GM19455 (cell line): ENCODE measurements around the gene C10orf143.
"Not testable (repeated sequence)": the region's sequence is repeated elsewhere in the genome, so short reads cannot be mapped to it uniquely, and the experiment has no call there.

ENCODE experiments used
- ATAC-seq: cut with Tn5 transposase; IDR thresholded peaks from one replicate; pipeline ENCODE4 v1.9.1; 2021; ENCODE audit not compliant: unreplicated experiment

The C10orf143 gene

DNA sequence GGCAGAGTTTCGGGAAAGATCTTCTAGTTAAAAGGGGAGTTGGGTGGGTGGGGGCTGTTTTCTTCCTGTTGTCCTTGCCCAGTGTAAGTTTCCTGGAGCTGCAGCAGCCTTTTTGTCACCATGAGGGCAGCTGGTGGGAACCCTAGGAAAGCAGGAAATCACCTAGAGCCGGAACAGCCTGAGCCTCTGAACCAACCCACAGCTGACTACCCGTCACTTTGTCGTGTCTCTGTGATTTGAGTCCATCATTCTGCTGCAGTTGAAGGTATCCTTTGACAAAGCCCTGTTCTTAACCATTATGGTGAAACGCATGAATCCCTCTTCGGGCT lies 1.2 kb upstream of the C10orf143 start:
- no peak for ATAC-seq

DNA sequence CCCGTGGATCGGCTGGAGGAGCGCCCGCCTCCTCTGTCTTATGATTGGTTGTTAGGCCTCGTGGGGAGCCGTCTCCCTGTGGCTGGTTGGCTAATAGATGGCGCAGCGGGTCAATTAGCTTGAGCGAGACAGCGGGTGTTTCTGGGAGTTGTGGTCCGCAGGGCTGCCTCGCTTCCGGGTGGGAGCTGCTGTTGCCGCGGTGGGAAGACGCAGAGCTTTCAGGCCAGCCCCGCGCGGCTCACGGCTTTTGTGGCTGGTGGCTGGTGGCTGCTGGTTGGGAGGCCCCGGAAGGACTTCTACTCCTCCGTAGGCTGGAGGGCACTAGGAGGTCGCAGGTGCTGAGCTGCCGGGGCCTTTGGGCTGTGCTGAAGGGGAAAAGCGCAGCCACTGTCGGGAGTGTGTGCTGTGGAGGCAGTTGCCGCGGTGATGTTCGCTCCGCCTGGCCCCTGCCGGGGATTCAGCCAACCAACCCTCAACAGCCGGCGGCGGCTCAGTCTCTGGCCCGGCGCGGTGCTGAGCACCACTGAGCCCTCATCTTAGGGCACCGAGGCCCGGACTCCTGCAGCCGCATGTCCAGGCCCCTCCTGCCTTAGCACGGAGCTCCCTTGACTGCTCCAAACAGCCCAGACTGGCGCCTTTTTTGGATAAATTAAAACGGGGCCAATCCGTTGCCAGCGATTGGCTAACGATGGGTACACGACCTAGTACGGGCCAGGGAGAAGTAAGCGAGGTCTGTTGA lies 652 bp upstream of the C10orf143 start:
- ATAC-seq = peak; percentile 88

DNA sequence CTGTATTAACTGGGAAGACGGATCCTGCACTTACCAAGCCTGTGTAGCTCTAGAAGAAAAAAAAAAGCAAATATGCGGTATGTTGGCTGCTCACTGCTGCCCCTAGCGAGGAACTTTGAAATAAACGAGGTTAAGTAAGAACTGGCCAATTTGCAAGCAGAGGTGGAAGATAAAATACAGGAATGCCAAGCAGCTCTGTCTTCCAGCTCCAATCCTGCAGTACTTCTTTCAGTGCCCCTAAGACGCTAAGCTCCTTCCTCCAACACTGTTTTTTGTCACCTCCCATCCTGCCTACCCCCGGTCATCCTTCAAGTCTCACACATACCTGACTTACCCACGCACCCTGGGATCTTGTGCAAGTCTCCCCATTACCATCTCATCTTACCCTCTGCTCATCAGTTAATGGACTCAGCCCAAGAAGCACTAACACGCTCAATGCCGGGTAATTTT lies 809 bp downstream of the C10orf143 start:
- ATAC-seq = no peak

DNA sequence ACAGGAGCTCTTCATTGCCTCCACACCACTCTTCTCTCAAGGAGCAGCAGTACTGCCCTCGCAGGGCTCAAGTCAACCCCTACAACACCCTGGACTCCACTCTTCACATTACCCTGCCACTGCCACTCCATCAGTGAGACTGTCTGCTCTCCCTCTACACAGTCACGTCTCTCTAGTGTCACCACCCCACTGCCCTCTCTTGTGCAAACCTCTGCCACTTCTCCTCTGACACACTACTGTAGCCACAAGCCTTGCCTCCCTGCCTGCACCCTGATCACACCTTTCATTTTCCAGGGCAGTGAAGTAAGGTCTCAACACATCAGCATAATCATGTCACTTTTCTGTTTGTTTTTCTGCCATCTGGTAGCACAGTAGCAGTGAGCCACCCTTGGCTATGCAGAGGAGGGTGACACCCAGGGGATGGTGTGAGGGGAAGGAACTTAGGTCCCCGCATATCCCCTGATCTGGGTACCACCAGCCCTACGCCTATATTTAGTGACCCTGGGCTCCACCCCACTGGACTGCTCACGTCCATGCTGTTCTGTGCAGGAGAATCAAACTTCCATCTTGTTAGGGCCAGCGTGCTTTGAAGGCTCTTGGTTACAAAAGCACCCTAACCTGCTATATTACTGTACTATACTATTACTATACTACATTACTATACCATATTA lies 1.6 kb downstream of the C10orf143 start:
- no peak for ATAC-seq

DNA sequence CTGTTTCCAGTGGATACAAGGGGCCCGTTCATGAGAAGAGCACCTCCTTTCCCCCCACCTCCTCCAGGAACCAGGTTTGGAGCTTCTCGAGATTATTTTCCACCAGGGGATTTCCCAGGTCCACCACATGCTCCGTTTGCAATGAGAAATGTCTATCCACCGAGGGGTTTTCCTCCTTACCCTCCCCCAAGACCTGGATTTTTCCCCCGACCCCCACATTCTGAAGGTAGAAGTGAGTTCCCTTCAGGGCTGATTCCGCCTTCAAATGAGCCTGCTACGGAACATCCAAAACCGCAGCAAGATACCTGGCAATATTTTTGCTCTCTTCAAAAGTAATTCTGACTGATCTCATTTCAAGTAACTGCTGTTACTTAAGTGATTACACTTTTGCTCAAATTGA lies 2.5 kb downstream of the C10orf143 start:
- ATAC-seq = not testable (repeated sequence)

DNA sequence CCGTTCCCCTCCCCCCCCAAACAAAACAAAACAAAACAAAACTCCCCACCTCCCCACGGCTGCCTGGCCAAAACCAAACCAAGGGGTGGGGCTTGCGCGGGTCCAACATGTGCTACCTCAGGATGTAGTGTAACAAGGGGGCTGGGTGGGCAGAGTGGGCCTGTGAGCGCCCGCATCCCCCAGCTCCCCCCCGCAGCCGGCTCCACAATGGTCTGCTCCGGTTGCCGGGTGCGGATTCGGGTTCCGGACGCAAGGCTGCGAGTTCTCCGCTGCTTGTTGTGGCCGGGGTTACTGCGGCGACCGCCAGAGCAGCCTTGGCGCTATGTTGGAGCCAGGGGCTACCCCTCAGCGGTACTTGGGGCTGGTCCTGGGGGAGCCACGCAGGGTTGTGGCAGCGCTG lies 4.9 kb downstream of the C10orf143 start:
- ATAC-seq = no peak

DNA sequence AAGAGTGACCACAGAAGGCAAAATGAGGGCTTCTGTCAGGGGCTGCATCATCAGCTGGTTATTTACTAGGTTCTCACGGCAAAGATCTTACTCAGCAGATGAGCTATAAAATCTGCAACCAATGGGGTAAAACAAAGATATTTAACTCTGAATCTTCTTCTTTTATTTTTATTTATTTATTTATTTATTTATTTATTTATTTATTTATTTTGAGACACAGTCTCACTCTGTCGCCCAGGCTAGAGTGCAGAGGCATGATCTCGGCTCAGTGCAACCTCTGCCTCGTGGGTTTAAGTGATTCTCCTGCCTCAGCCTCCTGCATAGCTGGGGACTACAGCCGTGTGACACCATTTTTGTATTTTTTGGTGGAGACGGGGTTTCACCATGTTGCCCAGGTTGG lies 11.3 kb downstream of the C10orf143 start:
- no peak for ATAC-seq

DNA sequence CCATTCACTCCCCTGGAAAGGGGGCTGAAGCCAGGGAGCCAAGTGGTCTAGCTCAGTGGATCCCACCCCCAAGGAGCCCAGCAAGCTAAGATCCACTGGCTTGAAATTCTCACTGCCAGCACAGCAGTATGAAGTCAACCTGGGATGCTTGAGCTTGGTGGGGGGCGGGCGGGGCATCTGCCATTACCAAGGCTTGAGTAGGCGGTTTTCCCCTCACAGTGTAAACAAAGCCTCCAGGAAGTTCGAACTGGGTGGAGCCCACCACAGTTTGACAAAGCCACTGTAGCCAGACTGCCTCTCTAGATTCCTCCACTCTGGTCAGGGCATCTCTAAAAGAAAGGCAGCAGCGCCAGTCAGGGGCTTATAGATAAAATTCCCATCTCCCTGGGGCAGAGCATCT lies 20.1 kb downstream of the C10orf143 start:
- not testable (repeated sequence) for ATAC-seq

DNA sequence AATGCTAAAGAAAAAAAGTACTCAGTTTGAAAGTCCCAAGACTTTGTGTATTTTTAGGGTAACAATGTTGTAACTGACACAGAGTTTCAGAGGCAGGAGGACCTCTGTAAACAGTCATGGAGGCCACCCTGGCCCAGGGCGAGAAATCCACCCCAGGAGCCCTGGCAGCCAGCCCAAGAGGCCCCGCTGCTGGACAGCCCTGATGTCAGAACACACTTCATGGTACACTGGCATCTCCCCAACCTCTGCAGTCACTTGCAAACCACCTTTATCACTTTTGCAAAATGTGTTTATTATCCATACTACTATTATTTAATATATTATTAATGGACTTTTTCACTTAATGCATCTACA lies 30.2 kb downstream of the C10orf143 start:
- no peak for ATAC-seq

DNA sequence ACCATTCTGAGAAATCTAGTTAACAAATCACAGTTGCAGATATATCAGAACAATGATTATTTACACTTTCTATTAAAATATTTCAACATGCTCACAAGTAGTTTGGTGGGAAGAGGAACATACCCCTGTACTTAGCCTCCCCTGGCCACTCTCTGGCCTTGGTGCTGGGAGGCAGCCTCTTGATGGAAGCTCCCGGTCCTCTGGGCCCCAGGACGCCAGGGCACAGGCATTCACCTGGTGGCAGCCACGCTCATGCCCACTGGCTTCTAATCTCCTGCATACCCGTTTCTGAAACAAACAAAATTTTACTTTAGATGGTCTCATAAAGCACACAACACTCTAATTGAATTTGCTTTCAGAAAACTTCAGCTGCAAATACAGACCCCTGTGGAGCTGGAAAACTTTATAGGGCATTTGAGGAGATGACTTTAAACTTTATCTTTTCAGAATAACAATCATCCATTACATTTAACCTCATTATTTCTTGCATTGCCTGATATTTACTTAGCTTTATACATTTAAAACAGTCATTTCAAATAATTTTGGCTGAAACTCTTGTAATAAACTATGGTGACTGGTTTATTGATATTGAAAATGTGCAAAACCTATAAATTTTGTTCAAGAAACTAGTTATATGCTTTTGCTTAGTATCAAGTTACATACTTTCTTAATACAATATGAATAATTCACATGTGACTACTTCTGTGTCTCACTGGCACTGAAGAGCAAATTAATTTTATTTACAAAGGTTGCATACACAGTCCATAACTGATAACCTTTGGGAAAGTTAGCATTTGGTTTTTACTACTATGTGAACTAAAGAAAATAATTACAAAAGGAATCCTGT lies 30.8 kb downstream of the C10orf143 start:
- ATAC-seq = no peak

DNA sequence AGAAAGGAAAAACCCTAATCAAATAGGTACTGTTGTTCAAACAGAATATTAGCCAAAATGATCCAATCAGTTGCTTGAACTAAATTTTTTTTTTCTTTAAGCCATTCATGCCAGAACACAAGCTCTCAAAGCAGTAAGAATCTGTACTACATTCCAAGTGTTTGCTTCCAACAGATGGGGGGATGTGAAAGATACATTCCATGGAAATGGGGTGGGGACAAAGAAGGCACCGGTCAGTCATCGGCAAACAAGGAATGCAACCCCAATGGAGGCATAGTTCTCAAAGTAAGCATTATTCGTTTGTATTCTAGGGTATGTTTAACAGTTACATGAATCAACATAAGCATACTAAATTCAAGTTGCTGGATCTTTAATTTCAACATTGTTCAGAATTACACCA lies 32.5 kb downstream of the C10orf143 start:
- ATAC-seq = no peak

DNA sequence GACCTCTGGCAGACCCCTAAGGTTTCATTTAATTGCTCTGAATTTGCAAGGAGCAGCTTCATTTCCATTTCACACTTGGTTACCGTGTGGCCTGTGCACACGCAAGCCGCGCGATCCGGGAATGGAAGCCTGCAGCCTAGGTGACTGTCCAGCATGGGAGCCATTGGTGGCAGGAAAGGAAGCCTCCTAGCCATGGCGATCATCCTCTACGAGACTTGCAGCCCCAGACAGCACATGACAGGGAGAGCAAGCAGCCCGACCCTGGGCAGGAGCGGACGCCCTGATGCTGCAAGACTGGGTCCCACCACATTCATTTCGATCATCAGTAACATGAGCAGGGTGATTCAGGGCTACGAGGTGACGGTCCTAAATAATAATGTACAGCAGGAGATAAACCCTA lies 33.9 kb downstream of the C10orf143 start:
- no peak for ATAC-seq

DNA sequence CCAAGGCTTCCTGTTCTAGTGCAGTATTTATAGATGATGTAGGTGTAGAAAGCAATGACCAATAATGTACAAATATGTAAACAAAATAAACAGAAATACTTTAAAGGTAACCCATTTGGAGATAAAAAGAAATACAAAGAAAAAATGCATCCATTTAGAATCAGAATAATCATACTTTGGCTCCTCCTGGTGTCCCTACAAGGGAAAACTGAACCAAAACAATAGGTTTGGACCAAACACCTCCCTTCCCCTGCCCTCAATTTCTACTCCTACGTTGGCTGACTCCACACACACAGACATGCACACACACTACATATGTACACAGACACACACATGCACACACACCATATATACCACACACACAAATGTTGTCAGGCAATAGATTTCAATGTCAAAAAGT lies 36.0 kb downstream of the C10orf143 start:
- no peak for ATAC-seq

DNA sequence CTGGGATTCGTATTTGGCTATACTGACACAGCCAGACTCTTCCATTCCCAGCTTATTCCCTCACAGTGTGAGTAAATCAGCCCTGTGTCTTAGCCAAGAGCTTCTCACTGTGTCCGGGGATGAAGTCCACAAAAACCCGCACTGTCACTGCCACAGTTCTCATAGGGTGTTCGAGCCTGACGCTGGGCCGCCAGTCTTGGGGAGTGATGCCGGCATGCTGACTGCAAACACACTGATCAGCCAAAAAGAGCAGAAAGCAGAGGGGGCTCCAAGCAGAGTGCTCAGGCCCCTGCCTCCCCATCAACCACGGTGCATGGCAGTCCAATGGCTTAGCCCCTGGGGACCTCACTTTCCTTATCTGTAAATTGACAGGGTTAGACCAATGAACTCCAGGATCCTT lies 36.7 kb downstream of the C10orf143 start:
- ATAC-seq = no peak

DNA sequence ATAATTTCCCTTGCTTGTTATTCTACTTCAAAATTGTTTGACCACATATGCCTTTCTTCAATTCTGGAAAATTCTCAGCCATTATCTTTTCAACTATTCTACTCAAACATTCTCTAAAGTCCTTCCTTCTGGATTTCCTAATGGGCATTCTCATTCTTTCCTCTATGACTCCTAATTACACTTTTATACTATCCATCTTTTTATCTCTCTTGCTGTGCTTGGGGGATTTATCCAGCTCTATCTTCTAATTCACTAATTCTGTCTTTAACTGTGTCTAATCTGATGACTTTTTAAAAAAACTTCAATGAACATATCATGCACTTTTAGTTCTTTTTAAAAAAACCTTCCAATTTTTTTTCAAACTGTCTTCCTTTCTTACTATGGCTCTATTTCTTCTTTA lies 38.4 kb downstream of the C10orf143 start:
- ATAC-seq = no peak

DNA sequence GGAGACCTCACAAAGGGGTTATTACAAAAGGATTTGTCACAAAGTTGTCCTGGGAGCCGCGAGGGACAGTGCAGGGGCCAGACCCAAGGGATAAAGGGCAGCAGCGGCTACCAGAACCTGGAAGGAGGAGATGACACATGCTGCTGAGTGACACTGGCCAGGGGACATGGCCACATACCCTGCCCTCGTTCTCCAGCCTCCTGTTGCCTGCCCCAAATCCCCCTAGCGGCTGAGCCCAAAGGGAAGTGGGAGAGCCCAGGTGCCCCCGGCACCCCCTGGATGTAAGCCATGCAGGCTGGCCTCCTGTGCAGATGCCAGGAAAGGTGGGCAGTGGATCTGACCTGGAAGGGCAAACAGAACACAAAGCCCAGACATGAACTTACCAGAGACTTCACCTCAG lies 42.7 kb downstream of the C10orf143 start:
- no peak for ATAC-seq

DNA sequence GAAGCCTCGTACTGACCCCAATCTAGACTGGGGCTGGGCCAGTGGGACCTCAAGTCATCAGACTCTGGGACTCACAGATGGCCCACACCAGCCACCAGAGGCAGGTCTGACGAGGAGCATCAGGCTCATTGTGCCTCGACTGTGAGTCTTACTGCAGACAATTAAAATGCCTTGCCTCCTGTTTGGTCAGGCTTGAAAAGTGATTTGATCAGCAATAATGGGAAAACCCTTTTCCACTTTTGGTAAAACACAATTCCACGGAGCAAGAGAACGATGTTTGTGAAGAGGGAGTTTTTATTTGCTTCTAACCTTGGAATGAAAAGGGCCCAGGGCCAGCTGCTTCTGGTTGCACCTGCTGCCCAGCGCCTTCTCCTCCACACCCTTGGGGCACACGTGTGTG lies 43.9 kb downstream of the C10orf143 start:
- ATAC-seq = no peak

DNA sequence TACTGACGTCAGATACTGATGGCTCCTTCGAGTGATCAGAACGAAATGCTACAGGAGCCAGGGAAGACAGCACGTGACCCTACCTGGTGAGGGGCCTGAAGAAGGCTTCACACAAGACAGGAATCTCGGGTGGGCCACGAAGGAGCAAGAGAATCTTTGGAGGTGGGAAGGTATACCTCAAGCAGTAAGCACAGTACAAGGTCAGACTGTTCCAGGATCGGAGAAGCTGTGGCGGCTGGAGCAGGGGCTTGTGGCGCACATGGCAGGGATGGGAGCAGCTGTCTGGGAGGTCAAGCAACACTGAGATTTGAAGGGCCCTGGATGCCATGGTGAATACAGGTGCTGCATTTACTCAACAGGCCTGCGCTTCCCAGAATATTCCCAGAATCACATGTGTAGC lies 45.4 kb downstream of the C10orf143 start:
- ATAC-seq = no peak

DNA sequence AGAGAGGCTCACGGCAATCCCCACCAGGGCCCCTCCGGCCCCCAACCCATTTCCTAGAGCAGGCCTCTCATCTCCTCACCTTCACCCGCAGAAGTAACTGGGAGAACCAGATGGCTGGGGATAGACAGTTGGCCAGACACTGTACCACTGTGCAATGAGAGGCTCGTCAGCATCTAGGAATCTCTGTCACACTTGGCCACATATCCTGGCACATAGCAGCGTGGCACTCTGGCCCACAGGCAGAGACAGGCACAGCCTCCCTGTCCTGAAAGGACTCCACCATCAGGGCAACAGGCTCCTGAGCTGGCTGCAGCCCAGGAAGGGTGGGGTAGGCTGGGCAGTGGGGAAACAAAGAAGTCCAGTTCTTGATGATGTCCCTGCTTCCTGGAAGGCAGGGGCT lies 45.8 kb downstream of the C10orf143 start:
- ATAC-seq = no peak

DNA sequence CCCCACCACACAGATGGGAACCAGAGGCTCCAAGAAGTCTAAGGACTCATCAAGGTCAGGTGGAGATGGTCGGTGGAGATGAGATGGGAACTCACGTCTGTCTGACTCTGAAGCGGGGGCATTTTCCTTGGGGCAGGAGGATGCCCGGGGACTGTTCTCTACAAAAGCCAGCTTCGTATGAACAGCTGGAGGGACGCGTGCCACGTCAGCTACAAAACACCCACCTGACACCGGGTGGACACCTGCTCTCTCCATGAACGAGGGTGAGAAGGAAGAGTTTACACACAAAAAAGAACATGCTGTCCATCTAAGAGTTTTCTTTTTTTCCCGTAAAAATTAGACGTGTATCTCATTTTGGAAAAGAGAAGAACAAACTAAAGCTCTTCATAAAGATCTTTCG lies 47.7 kb downstream of the C10orf143 start:
- no peak for ATAC-seq

DNA sequence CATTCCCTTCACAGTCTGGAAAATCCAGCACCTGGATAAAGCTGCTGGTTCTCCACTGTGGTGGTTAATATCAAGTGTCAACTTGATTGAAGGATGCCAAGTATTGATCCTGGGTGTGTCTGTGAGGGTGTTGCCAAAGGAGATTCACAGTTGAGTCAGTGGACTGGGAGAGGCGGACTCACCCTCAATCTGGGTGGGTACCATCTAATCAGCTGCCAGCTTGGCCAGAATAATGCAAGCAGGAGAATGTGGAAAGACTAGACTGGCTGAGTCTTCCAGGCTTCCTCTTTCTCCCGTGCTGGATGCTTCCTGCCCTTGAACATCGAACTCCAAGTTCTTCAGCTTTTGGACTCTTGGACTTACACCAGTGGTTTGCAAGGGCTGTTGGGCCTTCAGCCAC lies 48.4 kb downstream of the C10orf143 start:
- ATAC-seq = no peak

DNA sequence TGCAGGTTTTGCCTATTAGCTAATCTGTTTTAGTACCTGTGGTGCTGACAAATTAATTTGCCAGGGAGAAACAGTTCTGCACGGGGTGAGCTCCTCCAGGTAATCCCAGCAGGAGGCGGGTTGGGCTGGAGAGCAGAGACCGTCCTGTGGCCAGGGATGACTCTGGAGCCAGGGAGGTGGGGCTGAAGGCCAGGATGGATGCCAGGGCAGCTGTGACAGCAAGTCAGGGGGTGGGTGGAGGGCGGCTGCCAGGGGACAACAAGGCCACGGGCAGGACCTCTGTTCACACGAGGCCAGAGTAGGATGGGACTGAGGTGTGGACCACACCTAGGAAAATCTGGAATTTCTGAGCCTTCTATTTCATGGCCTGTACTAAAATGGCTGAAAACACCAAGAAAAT lies 48.9 kb downstream of the C10orf143 start:
- no peak for ATAC-seq
